SK-N-SH (cell line): Measurements from ENCODE around the gene DPYSL5. TPM values are rescaled to one million over a fixed set of nuclear protein-coding genes. Genes with fewer than 3 reads are reported as not detected.

Experiments used
- CTCF ChIA-PET: fragments of 300-600, 350-600 bp; formaldehyde crosslinking; extraction: SDS; loops from one replicate; lab custom pipeline; 2021; lab: Yijun Ruan, JAX
- POLR2A ChIA-PET: fragments of 350-600 bp; sonication (Branson Sonifier 250); formaldehyde crosslinking; extraction: SDS; loops from one replicate; lab custom pipeline; 2020; ENCODE audit warnings: antibody characterized with exemption, inconsistent platforms; lab: Yijun Ruan, JAX
- DNase-seq: peaks from one replicate; pipeline ENCODE4 v3.0.0; 2012
- H2AFZ ChIP-seq: fragments of 200-600 bp; sonication (generic); 2 replicates; pipeline ENCODE4 v1.8.1; 2016; ENCODE audit warnings: antibody characterized with exemption, mild to moderate bottlenecking, low read depth
- H3F3A ChIP-seq: fragments of 200-600 bp; sonication (generic); replicated peaks from 2 replicates; pipeline ENCODE3; 2016; ENCODE audit warnings: antibody characterized with exemption, mild to moderate bottlenecking; ENCODE audit not compliant: insufficient read depth
- H3K27ac ChIP-seq, 2 experiments: fragments of 200-500 bp in 1 of 2; fragments of 200-600 bp in 1 of 2; sonication (Bioruptor generic) in 1 of 2; sonication (generic), shearing (Covaris generic) in 1 of 2; 2 replicates each; pipeline versions ENCODE4 v1.5.1 to v1.6.1; 2014 to 2016; ENCODE audit warnings: low read depth in 2 of 2, inconsistent platforms in 1 of 2, low read length in 1 of 2, mild to moderate bottlenecking in 1 of 2, mixed read lengths in 1 of 2
- H3K27me3 ChIP-seq: fragments of 200-600 bp; sonication (generic), shearing (Covaris generic); 2 replicates; pipeline ENCODE4 v1.6.1; 2016; ENCODE audit warnings: mixed run types; ENCODE audit not compliant: insufficient read depth
- H3K36me3 ChIP-seq, 2 experiments: fragments of 200-500 bp in 1 of 2; fragments of 200-600 bp in 1 of 2; sonication (Bioruptor generic) in 1 of 2; sonication (generic) in 1 of 2; replicated peaks in 1 of 2; 2 replicates each; pipeline versions ENCODE3 to v1.5.1; 2014 to 2016; ENCODE audit warnings: low read length in 1 of 2, mild to moderate bottlenecking in 1 of 2; ENCODE audit not compliant: insufficient read depth in 2 of 2, control insufficient read depth in 1 of 2
- H3K4me1 ChIP-seq, 2 experiments: fragments of 200-500 bp in 1 of 2; fragments of 200-600 bp in 1 of 2; sonication (Bioruptor generic) in 1 of 2; sonication (generic), shearing (Covaris generic) in 1 of 2; 2 replicates each; pipeline versions ENCODE4 v1.5.1 to v1.6.1; 2014 to 2016; ENCODE audit warnings: low read depth in 1 of 2, low read length in 1 of 2, mixed run types in 1 of 2; ENCODE audit not compliant: insufficient read depth in 2 of 2, control insufficient read depth in 1 of 2
- H3K4me2 ChIP-seq: fragments of 200-600 bp; sonication (generic), shearing (Covaris generic); 2 replicates; pipeline ENCODE4 v1.6.1; 2017; ENCODE audit warnings: mixed run types
- H3K4me3 ChIP-seq, 2 experiments: fragments of 200-500 bp in 1 of 2; fragments of 200-600 bp in 1 of 2; sonication (Bioruptor generic) in 1 of 2; sonication (generic), shearing (Covaris generic) in 1 of 2; 2 replicates each; pipeline versions ENCODE4 v1.5.1 to v1.8.1; 2014 to 2016; ENCODE audit warnings: low read depth in 2 of 2, inconsistent platforms in 1 of 2, low read length in 1 of 2, mild to moderate bottlenecking in 1 of 2, mixed read lengths in 1 of 2, moderate library complexity in 1 of 2
- H3K79me2 ChIP-seq: fragments of 200-600 bp; sonication (generic); 2 replicates; pipeline ENCODE4 v1.8.1; 2017; ENCODE audit warnings: mild to moderate bottlenecking; ENCODE audit not compliant: insufficient read depth
- H3K9ac ChIP-seq: fragments of 200-600 bp; sonication (generic); 2 replicates; pipeline ENCODE4 v1.6.1; 2017; ENCODE audit warnings: mixed run types
- H3K9me2 ChIP-seq: fragments of 200-600 bp; sonication (generic); 2 replicates; pipeline ENCODE4 v1.6.1; 2017; ENCODE audit warnings: mixed run types
- H3K9me3 ChIP-seq: fragments of 200-600 bp; sonication (generic); 2 replicates; pipeline ENCODE4 v1.6.1; 2017; ENCODE audit warnings: mixed run types, mild to moderate bottlenecking, moderate library complexity
- H4K20me1 ChIP-seq: fragments of 200-600 bp; sonication (generic); 2 replicates; pipeline ENCODE4 v1.6.1; 2017; ENCODE audit warnings: mild to moderate bottlenecking, mixed run types; ENCODE audit not compliant: insufficient read depth
- CTCF ChIP-seq: fragments of 200-600 bp; sonication (generic); IDR thresholded peaks from 2 replicates; pipeline ENCODE4 v1.6.1; 2017; ENCODE audit warnings: antibody characterized with exemption, mild to moderate bottlenecking, moderate library complexity
- GABPA ChIP-seq: IDR thresholded peaks from 2 replicates; pipeline ENCODE4 v1.4.0; 2012; ENCODE audit warnings: low read depth, mild to moderate bottlenecking
- MEF2A ChIP-seq: IDR thresholded peaks from 2 replicates; pipeline ENCODE4 v1.4.0; 2012; ENCODE audit warnings: low read depth, borderline replicate concordance
- POLR2AphosphoS5 ChIP-seq: IDR thresholded peaks from 2 replicates; pipeline ENCODE4 v1.6.1; 2012; ENCODE audit warnings: low read depth, low read length
- RAD21 ChIP-seq: IDR thresholded peaks from 2 replicates; pipeline ENCODE4 v1.6.1; 2012; ENCODE audit warnings: mild to moderate bottlenecking, low read length
- REST ChIP-seq: IDR thresholded peaks from 2 replicates; pipeline ENCODE4 v1.6.1; 2012; ENCODE audit warnings: mild to moderate bottlenecking, low read depth, low read length, moderate library complexity
- RFX5 ChIP-seq: IDR thresholded peaks from 2 replicates; pipeline ENCODE4 v1.6.1; 2012; ENCODE audit warnings: mild to moderate bottlenecking, improper control_type of control experiment, low read length
- RXRA ChIP-seq: IDR thresholded peaks from 2 replicates; pipeline ENCODE4 v1.4.0; 2012; ENCODE audit warnings: low read depth, mild to moderate bottlenecking, borderline replicate concordance
- SIN3A ChIP-seq: IDR thresholded peaks from 2 replicates; pipeline ENCODE4 v1.6.1; 2012; ENCODE audit warnings: low read depth, mild to moderate bottlenecking, low read length, moderate library complexity, borderline replicate concordance
- SMC3 ChIP-seq: IDR thresholded peaks from 2 replicates; pipeline ENCODE4 v1.6.1; 2012; ENCODE audit warnings: low read depth, low read length, improper control_type of control experiment
- YY1 ChIP-seq: IDR thresholded peaks from 2 replicates; pipeline ENCODE4 v1.4.0; 2012; ENCODE audit warnings: low read depth, mild to moderate bottlenecking
- WGBS: methylation state at CpG from one replicate; pipeline ENCODE4 v1.1.6; 2017; ENCODE audit warnings: low lambda C conversion rate; 5-methylcytosine and 5-hydroxymethylcytosine counted together
- polyA plus RNA-seq, 3 experiments: library from polyadenylated mRNA; depleted of rRNA; stranded (reverse); fragments of >200 nt; gene quantifications; 2 replicates each; pipeline ENCODE4 v1.2.3, GENCODE V29; 2012
- TF ChIP-seq, protein P1 (sequence below): IDR thresholded peaks from 2 replicates; pipeline ENCODE4 v1.4.0; 2012; ENCODE audit warnings: low read depth, borderline replicate concordance
- TF ChIP-seq, protein P2 (sequence below): fragments of 150-350 bp; IDR thresholded peaks from 2 replicates; pipeline ENCODE4 v1.6.1; 2017; ENCODE audit warnings: antibody characterized with exemption, low read length, low read depth, borderline replicate concordance

Gene DPYSL5
- polyA plus RNA-seq, 1 of the 3 experiments (the other 2 are of a cell fraction): 0.79 TPM

GRCh38 chr2:26855466-26855865, 7.5 kb downstream of the DPYSL5 start:
- Histone ChIP-seq H2AFZ (no peak overlapping the region), H3K9ac (no peak overlapping the region), H4K20me1 (no peaks in the 10 kb centered on the region), H3K4me3 (no peak overlapping the region), H3F3A (no peaks in the 10 kb centered on the region), H3K4me1 (peaks cover 0 to 46% of the 10 kb centered on the region in 2 experiments; a peak in 3 of 4 replicates), H3K27ac (no peak overlapping the region), H3K36me3 (no peaks in the 10 kb centered on the region), H3K9me3 (no peaks in the 10 kb centered on the region), H3K4me2 (no peak overlapping the region), H3K9me2 (no peaks in the 10 kb centered on the region), H3K79me2 (no peaks in the 10 kb centered on the region), H3K27me3 (peaks cover 36% of the 10 kb centered on the region)
- ChIA-PET POLR2A (interaction anchor here (0.7 to 1.4 kb wide), 2 partner anchors 8 to 57 kb away, joined by 3 to 4 read pairs; no protein-coding TSS in a partner anchor), CTCF (interaction anchor here (1.3 to 19.4 kb wide), 5 partner anchors 8 to 161 kb away, joined by 3 to 779 read pairs (median 388); partner anchors contain the start of gene DPYSL5)
- WGBS: 46% methylated on average over 7 of the region's 7 CpGs
- no peak for DNase-seq
- TF ChIP-seq MEF2A (no peak), YY1 (no peak), SMC3 (no peak), RAD21 (no peak), GABPA (no peak), CTCF (no peak), REST (no peak), SIN3A (no peak), RFX5 (no peak), RXRA (no peak), POLR2AphosphoS5 (no peak)
- TF ChIP-seq, protein P1, sequence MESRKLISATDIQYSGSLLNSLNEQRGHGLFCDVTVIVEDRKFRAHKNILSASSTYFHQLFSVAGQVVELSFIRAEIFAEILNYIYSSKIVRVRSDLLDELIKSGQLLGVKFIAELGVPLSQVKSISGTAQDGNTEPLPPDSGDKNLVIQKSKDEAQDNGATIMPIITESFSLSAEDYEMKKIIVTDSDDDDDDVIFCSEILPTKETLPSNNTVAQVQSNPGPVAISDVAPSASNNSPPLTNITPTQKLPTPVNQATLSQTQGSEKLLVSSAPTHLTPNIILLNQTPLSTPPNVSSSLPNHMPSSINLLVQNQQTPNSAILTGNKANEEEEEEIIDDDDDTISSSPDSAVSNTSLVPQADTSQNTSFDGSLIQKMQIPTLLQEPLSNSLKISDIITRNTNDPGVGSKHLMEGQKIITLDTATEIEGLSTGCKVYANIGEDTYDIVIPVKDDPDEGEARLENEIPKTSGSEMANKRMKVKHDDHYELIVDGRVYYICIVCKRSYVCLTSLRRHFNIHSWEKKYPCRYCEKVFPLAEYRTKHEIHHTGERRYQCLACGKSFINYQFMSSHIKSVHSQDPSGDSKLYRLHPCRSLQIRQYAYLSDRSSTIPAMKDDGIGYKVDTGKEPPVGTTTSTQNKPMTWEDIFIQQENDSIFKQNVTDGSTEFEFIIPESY: no peak
- TF ChIP-seq, protein P2, sequence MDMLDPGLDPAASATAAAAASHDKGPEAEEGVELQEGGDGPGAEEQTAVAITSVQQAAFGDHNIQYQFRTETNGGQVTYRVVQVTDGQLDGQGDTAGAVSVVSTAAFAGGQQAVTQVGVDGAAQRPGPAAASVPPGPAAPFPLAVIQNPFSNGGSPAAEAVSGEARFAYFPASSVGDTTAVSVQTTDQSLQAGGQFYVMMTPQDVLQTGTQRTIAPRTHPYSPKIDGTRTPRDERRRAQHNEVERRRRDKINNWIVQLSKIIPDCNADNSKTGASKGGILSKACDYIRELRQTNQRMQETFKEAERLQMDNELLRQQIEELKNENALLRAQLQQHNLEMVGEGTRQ: no peak
